Measurements from ENCODE around the gene EVI5.

DNA sequence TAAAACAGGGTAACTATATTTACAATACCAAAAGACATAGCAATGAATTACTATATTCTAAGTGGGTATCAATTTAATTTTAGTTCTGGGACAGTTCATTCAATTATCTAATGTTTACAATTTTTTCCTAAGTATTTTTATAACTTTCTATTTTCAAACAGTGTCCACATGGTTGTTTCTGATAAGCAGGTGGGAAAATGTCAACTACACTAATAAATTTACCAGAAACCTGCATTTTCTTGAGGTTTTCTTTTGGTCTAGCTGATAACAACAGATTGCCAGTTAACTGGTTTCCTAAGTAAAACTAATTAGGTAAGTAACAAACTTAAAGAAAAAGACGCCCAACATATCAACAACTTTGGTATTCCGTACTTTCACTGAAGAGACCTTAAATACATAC lies 213.3 kb downstream of the EVI5 start:
- TF ChIP-seq CTCF (IDR thresholded peaks at IDR 0.05; ENCODE audit: borderline replicate concordance, extremely low read depth, low read length, poor library complexity, severe bottlenecking) (no peak), EZH2 (IDR thresholded peaks at IDR 0.05; ENCODE audit: borderline replicate concordance, low read depth, low read length, severe bottlenecking) (no peak)

Measured in DND-41 (cell line).